ENCODE measurements around the gene AEBP1. TPM values are rescaled to one million over a fixed set of nuclear protein-coding genes. Genes with fewer than 3 reads are reported as not detected.
A peak's percentile ranks its signal among the peaks of the same experiment; 100 is the strongest.

The AEBP1 gene
- total and polyA plus RNA-seq, 9 of the 15 experiments (the other 6 are each of a cell fraction or from before 2014, with no cell fraction given): 0.03 to 0.78 (median 0.30) TPM; not detected in 2

DNA sequence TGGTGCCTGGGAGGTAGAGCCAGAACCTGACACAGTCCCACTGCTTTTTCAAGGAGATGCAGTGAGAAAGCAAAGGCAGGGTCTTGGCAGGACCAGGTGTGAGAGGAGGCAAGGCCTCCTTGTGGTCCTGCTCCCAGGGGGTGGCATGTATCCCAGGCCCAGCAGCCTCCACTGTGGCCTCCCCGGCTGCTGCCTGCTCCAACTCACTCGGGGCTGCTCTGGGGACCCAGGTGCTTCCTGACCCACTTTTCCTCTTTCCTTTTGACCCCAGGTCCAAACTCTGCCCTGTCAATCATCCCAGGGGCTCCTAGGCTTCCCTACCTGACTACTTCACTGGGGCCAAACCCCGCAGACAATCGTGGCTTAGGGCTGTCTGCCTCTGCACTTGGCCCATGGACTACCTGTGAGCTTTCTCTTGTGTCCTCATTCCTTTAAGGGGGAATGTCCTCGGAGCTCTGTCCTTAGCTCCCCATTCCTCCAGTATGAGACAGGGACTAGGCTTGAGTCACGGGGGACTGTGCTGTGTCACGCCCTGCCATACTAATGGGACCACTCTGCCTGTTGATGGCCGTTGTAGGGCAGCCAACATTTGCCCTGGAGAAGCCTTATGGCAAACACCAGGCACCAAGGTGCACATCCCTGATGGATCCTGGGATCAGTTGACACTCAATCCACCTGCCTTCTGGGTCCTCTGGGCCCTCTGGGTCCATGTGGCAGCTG is 1.1 kb upstream of the AEBP1 start:
- Histone ChIP-seq H3K9me1 (ENCODE audit: control insufficient read depth, insufficient read depth, low read length) (no peaks in the 10 kb centered on the region), H3K9me3 (replicated peaks; ENCODE audit: control insufficient read depth, insufficient read depth, low read depth, low read length) (no peaks in the 10 kb centered on the region), H3K27me3 (ENCODE audit: control insufficient read depth in 2 of 2, insufficient read depth in 2 of 2, low read length in 2 of 2) (peaks cover 17 to 36% of the 10 kb centered on the region in 2 experiments; a peak in 4 of 5 replicates), H3K4me3 (no peak overlapping the region), H3K4me2 (ENCODE audit: insufficient read depth, low read length) (no peak overlapping the region), H4K20me1 (replicated peaks; ENCODE audit: control insufficient read depth, insufficient read depth, low read length) (0 out of 2 replicates have a peak, but pooled peaks cover 4% of the 10 kb centered on the region), H3K36me3 (ENCODE audit: control insufficient read depth, insufficient read depth, low read length) (no peaks in the 10 kb centered on the region), H2AFZ (ENCODE audit: low read depth, low read length) (no peak overlapping the region), H3K4me1 (replicated peaks in 1 of 2; ENCODE audit: control insufficient read depth in 2 of 2, insufficient read depth in 2 of 2, low read length in 2 of 2) (peaks cover 0 to 30% of the 10 kb centered on the region in 2 experiments; a peak in 4 of 5 replicates), H3K9ac (ENCODE audit: insufficient read depth in 1 of 2, low read depth in 2 of 2, low read length in 2 of 2) (peak overlapping the region in 1 of 2 experiments; percentile 56; a peak in 2 of 4 replicates), H3K27ac (ENCODE audit: extremely low read depth, low read depth, low read length) (no peak overlapping the region), H3K79me2 (ENCODE audit: control insufficient read depth, insufficient read depth, low read length) (no peaks in the 10 kb centered on the region)
- ChIA-PET CTCF (ENCODE audit: low intra/inter-chr PET ratio) (no interaction called here), POLR2A (interaction anchor here (0.7 to 1.0 kb wide), 2 partner anchors 20 to 102 kb away, joined by 3 read pairs; no protein-coding TSS in a partner anchor)
- TF ChIP-seq, protein P1, sequence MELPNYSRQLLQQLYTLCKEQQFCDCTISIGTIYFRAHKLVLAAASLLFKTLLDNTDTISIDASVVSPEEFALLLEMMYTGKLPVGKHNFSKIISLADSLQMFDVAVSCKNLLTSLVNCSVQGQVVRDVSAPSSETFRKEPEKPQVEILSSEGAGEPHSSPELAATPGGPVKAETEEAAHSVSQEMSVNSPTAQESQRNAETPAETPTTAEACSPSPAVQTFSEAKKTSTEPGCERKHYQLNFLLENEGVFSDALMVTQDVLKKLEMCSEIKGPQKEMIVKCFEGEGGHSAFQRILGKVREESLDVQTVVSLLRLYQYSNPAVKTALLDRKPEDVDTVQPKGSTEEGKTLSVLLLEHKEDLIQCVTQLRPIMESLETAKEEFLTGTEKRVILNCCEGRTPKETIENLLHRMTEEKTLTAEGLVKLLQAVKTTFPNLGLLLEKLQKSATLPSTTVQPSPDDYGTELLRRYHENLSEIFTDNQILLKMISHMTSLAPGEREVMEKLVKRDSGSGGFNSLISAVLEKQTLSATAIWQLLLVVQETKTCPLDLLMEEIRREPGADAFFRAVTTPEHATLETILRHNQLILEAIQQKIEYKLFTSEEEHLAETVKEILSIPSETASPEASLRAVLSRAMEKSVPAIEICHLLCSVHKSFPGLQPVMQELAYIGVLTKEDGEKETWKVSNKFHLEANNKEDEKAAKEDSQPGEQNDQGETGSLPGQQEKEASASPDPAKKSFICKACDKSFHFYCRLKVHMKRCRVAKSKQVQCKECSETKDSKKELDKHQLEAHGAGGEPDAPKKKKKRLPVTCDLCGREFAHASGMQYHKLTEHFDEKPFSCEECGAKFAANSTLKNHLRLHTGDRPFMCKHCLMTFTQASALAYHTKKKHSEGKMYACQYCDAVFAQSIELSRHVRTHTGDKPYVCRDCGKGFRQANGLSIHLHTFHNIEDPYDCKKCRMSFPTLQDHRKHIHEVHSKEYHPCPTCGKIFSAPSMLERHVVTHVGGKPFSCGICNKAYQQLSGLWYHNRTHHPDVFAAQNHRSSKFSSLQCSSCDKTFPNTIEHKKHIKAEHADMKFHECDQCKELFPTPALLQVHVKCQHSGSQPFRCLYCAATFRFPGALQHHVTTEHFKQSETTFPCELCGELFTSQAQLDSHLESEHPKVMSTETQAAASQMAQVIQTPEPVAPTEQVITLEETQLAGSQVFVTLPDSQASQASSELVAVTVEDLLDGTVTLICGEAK (IDR thresholded peaks at IDR 0.05): no peak
- TF ChIP-seq, protein P1 (CRISPR knock-in tag; IDR thresholded peaks at IDR 0.05): no peak
- TF ChIP-seq, protein P2, sequence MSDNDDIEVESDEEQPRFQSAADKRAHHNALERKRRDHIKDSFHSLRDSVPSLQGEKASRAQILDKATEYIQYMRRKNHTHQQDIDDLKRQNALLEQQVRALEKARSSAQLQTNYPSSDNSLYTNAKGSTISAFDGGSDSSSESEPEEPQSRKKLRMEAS (CRISPR knock-in tag; IDR thresholded peaks at IDR 0.05): 0 out of 2 replicates have a peak, but pooled peaks have one; percentile 22
- TF ChIP-seq, protein P3, sequence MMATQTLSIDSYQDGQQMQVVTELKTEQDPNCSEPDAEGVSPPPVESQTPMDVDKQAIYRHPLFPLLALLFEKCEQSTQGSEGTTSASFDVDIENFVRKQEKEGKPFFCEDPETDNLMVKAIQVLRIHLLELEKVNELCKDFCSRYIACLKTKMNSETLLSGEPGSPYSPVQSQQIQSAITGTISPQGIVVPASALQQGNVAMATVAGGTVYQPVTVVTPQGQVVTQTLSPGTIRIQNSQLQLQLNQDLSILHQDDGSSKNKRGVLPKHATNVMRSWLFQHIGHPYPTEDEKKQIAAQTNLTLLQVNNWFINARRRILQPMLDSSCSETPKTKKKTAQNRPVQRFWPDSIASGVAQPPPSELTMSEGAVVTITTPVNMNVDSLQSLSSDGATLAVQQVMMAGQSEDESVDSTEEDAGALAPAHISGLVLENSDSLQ (IDR thresholded peaks at IDR 0.05): peak; percentile 56; the same call in 1 of the 2 replicates
- intact Hi-C loops (cut with micrococcal nuclease) (no loop called here), in situ Hi-C loops (cut with MboI) (no loop called here)
- BruUV-seq (replicated peaks): no TSS peak
- whole genome bisulfite sequencing (ENCODE audit: insufficient coverage, low coverage, missing lambda C conversion rate): 20% methylated on average over 8 of the region's 8 CpGs
- ATAC-seq (no peak), DNase-seq (ENCODE audit: extremely low read depth in 1 of 4, low spot score in 3 of 4) (no peak), FAIRE-seq (no peak)
